GM18870 (cell line): ENCODE data around the gene SPTLC2.

Source experiments
- ATAC-seq: cut with Tn5 transposase; IDR thresholded peaks from one replicate; pipeline ENCODE4 v1.9.1; 2021; ENCODE audit warnings: moderate library complexity; ENCODE audit not compliant: unreplicated experiment

Gene SPTLC2

DNA sequence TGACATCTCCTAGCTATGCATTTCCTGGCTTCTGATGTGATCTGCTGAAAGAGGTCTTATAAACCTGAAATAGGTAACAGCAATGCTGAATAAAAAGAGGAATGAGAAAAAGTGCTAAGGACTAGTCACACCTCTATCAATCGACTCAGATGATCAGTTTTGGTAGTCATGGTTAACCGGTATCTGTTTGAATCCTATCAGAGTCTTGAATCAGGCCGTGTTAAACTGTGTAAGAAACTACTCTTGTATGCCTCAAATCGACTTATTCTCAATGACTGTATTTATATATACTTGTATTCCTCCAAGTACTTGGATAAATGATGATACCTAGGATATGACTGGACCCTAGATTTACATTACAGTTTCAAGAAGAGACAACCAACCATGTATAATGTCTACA is 107.1 kb downstream of the SPTLC2 start:
- no peak for ATAC-seq

DNA sequence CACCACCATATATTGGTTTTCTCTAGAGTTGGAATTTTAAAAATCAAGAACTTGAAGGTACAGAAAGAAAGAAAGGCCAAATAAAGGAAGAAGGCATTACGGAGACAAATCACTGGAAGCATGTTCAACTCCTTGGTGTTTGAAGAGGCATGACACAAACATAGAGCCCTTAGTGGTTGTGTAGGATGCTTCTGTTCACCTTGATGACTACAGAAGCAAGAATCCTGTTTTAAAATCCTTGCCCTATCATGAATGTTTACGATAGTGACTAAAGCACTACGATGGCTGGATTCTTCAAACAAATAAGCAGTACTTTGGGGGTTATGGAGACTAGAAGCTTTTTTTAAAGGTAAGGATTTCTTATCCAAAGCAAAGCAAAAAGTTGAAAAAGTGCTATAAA is 107.6 kb downstream of the SPTLC2 start:
- ATAC-seq: no peak

DNA sequence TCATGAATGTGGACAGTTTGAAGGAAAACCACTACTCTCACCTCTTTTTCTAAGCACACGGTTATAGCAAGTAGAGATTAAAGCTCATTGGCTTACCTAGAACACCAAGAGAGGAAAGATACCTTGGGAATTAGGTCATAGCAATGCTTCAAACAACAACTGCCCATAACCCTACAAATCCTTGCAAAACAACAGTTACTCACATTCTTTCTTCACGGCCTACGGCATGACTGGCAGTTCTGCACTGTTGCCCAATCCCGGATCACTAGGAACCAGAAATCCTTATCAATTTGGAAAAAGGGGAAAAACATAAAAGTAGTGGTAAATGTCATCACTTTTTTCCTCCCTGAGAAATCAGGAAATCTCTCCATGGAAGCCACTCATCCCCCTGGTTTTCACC is 108.2 kb downstream of the SPTLC2 start:
- ATAC-seq: no peak

DNA sequence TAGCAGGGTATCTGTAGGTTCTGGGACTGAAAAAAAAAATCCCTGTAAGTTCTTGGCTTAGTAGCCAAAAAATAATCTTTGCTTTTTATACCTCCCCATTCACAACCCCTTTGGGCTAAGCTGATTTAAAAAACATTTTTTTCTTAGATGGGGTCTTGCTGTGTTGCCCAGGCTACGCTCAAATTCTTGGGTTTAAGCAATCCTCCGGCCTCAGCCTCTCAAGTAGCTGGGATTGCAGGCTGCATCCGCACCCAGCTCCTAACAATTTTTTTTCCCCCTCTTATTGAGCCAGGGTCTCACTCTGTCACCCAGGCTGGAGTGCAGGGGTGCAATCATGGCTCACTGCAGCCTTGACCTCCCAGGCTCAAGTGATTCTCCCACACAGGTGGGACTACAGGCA is 108.7 kb downstream of the SPTLC2 start:
- ATAC-seq: no peak

DNA sequence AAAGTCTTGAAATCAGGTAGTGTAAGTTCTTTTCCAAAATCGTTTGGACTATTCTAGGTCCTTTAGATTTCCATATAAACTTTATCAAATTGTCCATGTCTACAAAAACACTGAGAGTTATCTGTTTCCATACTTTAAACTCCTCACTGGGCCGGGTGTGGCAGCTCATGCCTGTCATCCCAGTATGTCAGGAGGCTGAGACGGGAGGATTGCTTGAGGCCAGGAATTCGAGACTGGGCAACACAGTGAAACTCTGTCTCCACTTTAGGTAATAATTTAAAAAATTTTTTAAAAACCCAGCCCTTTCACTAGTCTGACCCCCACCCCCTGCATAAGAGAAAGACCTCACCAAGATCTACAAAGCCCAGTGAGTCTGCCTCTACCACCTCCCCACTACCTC is 111.4 kb downstream of the SPTLC2 start:
- no peak for ATAC-seq

DNA sequence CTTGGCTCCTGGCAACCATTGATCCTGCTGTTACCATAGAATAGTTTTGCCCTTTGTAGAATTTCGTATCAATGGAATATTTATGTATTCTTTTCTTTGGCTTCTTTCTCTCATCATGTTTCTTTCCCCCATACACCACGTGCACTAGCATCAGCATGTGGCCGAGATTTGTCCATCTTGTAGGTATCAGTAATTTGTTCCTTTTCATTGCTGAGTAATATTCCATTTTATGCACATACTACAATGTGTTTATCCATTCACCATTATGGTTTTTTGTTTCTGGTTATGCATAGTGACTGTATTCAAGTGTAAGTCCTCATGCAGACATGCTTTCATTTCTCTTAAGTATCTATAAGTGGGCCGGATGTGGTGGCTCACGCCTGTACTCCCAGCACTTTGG is 113.3 kb downstream of the SPTLC2 start:
- ATAC-seq: no peak

DNA sequence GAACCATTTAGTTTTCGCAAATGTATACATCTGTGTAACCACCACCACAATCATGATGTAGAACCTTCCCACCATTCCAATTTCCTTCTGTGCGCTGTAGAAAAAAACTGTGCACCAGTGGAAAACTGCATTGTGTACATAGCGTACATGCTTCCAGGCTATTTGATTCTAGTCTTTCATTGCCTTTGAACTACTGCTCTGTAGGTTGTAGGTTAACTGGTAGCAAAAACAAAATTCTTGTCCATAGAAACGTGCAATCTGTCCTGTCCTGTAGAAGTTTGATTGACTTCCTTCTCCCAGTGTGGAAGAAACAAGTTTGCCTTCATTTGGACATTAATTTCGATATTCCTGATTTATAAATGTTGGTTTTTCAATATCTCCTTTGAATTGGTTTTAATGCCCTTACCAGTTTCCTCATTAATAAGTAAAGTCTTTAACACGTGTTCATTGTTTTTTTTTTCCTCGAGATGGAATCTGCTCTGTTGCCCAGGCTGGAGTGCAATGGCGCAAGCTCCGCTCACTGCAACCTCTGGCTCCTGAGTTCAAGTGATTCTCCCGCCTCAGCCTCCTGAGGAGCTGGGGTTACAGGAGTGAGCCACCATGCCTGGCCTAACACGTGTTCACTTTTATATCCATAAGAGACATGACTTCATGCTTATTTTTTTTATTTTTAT is 114.2 kb downstream of the SPTLC2 start:
- no peak for ATAC-seq

DNA sequence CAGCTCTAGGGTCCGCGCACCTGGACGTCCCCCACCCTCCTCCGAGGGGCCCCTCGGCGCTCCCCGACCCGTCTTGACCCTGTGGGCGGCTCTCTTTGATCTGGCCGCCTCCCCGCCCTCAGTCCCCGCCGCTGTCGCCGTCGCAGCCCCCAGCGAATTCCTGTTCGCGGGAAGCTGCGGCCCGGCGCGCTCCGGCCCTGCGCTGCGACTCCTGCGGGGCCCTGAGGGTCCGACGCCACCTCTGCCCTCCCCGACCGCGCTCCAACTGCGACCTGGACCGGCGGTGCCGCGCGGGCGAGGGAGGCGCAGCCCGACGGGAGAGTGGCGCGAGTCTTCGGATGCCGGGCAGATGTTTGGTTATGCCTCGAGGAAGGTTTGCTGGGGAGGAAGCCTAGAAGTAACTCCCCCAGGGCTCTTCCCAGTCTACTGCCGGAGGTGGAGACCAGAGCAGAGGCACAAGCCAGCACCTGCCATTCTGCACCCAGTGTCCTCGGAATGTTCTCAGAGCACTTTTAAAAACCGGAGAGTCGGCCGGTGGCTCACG is 117.4 kb downstream of the SPTLC2 start:
- ATAC-seq: no peak

DNA sequence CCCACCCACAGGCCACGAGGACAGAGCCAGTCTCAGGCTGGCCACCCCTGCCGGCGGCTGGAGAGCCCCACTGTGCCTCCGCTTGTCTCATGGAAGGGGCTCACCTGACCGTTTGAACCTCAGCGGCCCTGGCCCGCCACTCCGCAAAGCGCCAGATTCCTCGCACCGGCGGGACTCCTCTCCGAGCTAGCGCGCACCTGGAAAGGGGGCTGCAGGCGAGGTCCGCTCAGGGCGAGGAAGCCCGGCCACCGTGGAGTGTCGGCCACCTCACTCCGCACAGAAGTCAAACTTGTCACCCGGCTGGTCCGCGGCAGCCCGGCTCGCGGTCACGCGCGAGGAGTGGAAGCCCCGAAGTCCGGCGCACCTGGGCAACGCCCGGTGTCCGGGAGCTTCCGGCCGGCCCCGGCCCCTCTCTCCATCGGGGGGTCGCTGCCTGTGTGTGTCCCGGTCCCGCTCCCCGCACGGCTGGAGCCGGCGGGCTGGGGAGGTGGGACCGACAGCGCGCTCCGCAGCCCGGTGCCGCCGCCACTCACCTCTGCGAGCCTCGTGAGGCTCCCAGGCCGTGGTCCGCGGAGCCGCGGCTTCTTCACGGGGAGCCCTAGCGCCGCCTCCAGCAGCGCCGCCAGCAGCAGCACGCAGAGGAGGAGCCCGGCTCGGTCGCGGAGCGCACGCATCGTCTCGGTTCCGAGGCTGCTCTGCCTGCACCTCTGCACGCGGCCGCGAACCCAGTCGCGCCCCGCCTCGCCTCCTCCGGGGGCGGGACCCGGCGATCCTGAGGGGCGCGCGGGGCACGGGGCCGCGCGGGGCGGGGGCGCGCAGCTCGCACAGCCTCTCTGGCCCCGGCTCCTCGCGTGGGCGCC is 118.1 kb downstream of the SPTLC2 start, which contains the start of gene ISM2:
Gene ISM2, minus strand, starts transcription at position 697 of the 860 bp plus-strand sequence. Its CDS starts 23 bp downstream, at position 674.
- no peak for ATAC-seq

DNA sequence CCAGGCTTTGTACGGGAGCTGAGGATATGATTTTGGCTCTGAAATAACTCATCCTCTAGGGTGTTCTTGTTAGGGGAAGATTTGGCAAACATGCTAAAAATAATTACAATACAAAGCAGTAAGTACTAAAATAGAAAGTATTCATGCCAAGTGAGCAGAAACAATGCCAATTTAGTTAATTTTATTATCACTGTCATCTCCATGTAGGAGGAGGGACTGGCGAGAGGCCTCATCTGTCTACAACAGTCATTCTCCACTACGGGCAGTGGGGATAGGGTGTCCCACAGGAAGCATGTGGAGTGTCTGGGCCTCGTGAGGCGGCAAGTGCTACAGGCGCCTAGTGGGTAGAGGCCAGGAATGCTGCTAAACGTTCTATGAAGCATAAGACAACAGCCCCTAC is 121.1 kb downstream of the SPTLC2 start:
- no peak for ATAC-seq

DNA sequence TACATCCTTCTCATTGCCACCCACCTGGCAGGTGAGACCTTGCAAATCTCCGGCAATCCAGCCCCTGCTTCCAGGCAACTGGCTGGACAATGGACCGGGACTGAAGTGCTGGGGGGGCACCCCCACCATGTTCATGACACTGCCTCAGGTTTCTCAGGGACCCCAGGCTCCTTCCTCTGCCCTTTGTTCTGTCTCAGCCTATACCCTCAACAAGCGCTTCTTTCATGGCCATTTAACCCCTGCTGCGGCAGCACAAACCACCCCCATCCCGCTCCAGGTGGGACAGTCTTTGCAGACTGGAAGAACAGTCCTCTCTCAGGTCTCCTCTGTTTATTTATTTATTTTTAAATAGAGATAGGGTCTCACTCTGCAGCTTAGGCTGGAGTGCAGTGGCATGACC is 125.4 kb downstream of the SPTLC2 start:
- ATAC-seq: no peak

DNA sequence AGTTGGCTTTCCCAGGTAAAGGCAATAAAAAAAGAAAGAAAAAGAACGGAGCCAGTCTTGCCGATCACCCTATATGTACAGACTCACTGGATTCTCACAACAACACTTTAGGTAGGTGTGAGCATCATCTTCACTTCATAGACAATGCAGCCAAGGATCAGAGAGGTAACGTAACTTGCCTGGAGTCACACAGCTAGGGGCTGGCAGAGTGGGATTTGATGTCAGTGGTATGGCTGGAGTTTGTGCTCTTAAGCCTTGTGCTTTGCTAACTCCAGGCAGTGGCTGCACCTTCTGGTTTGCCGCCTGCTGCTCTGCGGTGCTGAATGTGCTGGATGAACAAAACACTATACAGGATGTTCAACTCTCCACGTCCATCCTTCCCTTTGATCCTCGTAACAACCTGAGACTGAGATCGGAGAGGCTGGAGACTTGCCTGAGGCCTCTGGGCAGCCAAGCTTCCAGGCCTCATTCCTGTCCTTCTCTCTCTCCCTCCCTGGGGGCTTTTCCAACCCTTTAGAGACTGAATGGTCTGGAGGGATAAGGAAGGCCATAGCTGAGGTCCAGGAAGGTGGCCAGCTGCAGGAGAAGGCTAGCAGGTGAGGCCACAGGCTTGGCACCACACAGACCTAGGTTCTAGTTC is 126.0 kb downstream of the SPTLC2 start:
- ATAC-seq: no peak

DNA sequence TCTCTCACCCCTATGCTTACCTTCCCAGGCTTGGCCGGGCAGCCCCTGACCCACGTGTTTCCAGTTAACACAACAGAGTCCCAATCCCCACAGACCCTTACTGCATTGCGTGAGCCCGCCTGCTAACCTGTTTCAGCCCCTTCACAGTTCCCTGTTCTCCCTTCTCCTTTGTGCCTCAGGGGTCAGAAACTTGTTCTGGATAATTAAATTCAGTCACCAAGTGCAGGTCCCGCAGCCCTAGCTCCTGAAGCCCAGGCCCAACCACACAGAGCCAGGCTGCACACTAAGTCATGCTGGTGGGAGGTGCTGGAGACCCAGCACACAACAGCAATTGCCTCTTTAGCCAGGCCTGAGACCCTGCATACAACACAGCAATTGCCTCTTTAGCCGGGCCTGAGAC is 127.4 kb downstream of the SPTLC2 start:
- no peak for ATAC-seq

DNA sequence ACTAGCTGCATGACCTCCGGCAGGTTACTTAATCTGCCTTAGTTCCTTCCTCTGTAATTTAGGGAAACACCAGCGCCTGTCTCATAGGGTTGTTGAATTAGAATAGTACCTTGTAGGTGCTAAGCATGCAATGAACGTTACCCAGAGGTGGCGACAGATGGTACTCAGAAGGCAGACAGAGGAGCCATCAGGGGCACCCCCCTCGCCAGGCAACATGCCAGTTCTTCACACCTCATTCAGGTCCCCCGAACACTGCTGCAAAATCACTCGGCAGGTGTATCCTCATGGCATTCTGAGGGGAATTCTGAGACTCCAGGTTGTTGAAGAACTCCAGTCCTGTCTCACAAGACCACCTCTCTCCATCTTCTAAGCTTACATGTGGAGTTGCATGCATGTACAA is 127.9 kb downstream of the SPTLC2 start:
- ATAC-seq: no peak

DNA sequence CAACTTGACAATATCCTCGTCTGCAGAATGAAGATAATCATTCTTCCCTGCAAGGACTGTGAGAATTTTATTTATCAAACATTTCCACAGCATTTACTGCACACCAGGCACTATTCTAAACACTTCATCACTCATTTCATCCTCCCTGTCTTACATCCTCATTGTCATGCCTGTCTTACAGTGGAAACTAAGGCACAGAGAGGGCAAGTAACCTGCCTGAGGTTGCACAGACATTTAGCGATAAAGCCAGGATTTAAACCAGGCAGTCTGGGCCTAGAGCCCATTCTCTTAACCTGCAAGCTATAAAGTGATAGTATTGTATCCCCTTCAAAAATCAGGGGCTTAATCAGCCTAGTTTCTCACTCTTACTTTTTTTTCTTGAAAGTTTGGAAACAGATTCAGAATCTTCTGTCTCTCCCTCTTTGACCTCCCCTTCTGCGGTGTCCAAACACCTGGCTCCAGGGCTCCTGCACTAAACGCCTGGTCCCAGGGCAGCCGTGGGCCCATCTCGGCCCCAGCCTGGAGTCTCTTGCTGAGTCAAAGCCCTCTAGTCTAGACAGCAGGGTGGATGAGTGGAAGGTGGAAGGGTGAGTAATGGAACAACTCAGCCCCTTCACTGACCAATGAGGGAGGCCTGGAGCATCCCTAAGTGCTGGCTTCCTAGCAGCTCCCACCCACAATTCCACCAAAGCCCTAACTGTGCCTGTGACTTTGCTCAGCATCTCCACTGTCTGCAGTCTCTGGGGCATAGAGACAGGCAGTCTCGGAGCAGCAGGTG is 130.3 kb downstream of the SPTLC2 start:
- ATAC-seq: no peak

DNA sequence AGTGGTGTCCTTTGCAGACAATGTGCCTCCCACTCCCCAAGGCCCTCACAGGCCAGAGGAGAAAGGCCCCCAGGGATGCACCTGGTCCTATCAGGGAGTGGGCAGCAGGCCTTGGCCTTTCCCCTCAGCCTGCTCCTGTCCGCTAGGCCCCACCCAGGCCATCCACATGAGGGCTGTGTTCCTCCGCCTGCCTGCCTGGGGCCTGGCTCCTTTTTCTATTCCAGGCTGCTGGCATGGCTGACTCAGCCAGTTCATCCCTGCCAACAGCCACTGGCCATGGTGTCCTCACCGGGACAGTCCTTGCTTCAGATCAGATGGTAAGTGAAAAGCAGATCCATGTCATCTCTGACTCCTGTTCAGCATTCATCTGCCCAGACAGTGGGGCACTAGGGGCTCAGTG is 131.2 kb downstream of the SPTLC2 start:
- no peak for ATAC-seq

DNA sequence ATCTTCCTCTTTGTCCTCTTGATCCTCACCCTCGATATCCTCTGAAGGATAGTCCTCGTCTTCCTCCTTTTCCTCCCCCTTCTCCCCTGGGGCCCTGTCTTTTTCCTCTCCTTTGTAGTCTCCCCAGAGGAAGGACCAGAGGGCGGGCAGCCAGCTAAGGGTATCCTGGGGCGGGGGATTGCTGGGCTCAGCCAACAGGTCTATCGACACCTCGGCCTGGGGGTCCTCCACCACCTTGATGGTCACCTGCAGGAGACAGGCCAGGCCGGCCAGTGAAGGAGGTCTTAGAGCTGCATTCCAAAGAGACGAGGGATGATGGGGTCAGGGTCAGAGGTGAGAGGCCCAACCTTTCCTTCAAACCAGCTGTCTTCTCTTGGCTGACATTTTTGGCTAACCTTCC is 134.0 kb downstream of the SPTLC2 start:
- ATAC-seq: no peak

DNA sequence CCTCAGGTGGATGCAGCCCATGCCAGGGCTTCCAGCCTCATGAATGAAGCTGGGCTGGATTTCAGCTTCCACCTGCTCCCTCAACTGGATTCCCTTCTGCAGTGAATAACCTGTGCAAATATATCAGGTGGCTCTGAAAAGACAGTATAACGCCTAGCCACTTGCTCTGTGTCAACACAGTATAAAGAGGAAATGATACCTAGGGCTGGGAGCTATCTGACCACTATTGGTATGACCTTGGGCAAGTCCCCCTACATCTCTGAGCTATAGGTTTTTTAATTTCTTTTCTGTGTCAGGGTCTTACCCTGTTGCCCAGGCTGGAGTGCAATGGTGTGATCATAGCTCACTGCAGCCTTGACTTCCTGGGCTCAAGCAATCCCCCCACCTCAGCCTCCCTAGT is 137.6 kb downstream of the SPTLC2 start:
- ATAC-seq: peak; percentile 89

DNA sequence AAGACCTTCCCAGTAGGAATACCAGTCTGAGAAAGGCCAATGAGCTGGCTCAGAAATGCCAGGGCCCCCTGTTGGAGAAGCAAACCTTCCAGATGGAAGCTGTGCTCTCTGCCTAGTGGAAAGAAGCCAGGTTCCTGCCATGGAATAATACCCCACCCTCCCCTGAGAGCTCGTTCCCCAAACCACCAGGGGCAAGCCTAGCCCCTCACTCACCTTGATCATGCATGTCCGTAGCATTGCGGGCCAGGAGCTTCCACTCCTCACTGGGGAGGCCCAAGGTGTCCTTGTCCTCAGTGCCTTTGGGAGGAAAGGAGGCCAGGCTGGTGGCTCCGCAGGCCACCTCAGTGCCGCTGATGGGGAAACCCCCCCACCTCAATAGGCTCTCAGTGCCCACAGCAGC is 138.4 kb downstream of the SPTLC2 start:
- no peak for ATAC-seq

DNA sequence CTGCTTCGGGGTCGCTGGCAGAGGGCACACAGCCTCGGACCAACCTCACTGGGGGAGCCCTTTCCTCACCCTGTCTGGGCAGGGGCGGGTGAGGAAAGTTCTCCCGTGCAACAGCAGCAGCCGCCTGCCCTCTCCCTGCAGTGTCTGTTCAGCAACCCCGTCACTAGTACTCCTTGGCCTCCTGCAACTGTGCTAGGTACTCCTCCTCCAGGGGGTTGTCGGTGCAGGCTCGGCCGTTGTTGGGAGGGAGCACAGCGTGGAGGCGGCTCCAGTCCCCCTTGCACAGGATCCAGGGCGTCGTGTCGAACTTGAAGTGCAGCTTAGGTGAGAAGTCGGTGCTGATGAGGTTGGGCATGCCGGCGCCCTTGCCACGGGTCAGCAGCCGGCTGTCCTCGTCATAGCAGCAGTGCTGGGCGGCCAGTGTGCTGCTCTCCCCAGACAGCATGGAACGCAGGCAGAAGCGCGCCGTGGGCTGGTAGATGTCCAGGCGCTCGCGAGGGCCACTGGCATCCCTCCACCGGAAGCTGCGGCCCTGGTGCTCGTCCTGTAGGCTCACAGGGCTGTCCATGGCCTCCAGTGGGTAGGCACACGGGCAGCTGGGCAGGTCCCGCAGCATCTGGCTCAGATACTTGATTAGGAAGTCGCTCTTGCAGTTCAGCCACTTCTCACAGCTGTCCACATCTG is 140.9 kb downstream of the SPTLC2 start:
- no peak for ATAC-seq
